PC-9 (cell line): ENCODE results near the gene SLC66A2.

Source experiments
- CTCF ChIP-seq: fragments of 200-600 bp; sonication (generic); conservative IDR thresholded peaks from 2 replicates; pipeline ENCODE4 v1.6.1; 2017; ENCODE audit warnings: mixed run types, antibody characterized with exemption, mild to moderate bottlenecking, moderate library complexity
- EZH2 ChIP-seq: fragments of 200-600 bp; sonication (generic); IDR thresholded peaks from 2 replicates; pipeline ENCODE4 v1.8.0; 2017; ENCODE audit warnings: antibody characterized with exemption, low read depth

GRCh38 chr18:79898952-79899608, 52.4 kb downstream of the SLC66A2 start:
- TF ChIP-seq CTCF (no peak), EZH2 (no peak)
